ENCODE measurements around the gene LAMA5. TPM values are rescaled to one million over a fixed set of nuclear protein-coding genes. Genes with fewer than 3 reads are reported as not detected.

LAMA5 gene
- polyA plus RNA-seq, 1 of the 3 experiments (the other 2 are of a cell fraction): 27.2 TPM

DNA sequence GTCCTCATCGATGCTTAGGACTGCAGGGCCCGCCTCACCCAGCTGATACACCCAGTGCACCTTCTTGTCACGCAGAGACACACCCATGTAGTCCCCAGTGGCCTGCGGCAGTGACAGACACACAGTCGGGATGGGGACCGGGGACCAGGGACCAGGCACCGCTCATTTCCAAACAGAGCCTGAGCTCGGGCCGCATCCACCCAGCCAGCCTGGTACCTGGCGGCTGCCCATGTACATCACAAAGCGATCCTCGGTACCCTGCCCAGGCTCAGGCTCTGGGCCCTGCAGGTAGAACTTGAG is 52.8 kb downstream of the LAMA5 start:
- H3K27ac ChIP-seq (ENCODE audit: low read depth in 2 of 2, low read length in 1 of 2): no peak overlapping the region
- no peak overlapping the region for H3K4me2 ChIP-seq
- H4K20me1 ChIP-seq (ENCODE audit: insufficient read depth): no peaks in the 10 kb centered on the region
- no peaks in the 10 kb centered on the region for H3K27me3 ChIP-seq (ENCODE audit: insufficient read depth)
- TF ChIP-seq TCF12 (IDR thresholded peaks at IDR 0.05) (no peak), SMC3 (IDR thresholded peaks at IDR 0.05; ENCODE audit: low read depth, low read length) (no peak), SIN3A (IDR thresholded peaks at IDR 0.05; ENCODE audit: borderline replicate concordance, low read depth, low read length) (no peak), NFIC (IDR thresholded peaks at IDR 0.05; ENCODE audit: borderline replicate concordance) (no peak), POLR2AphosphoS5 (IDR thresholded peaks at IDR 0.05; ENCODE audit: low read depth, low read length) (no peak), JUND (IDR thresholded peaks at IDR 0.05) (no peak)
- TF ChIP-seq, protein P1, sequence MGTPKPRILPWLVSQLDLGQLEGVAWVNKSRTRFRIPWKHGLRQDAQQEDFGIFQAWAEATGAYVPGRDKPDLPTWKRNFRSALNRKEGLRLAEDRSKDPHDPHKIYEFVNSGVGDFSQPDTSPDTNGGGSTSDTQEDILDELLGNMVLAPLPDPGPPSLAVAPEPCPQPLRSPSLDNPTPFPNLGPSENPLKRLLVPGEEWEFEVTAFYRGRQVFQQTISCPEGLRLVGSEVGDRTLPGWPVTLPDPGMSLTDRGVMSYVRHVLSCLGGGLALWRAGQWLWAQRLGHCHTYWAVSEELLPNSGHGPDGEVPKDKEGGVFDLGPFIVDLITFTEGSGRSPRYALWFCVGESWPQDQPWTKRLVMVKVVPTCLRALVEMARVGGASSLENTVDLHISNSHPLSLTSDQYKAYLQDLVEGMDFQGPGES (IDR thresholded peaks at IDR 0.05; ENCODE audit: low read depth, low read length): no peak
- TF ChIP-seq, protein P2, sequence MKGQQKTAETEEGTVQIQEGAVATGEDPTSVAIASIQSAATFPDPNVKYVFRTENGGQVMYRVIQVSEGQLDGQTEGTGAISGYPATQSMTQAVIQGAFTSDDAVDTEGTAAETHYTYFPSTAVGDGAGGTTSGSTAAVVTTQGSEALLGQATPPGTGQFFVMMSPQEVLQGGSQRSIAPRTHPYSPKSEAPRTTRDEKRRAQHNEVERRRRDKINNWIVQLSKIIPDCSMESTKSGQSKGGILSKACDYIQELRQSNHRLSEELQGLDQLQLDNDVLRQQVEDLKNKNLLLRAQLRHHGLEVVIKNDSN (IDR thresholded peaks at IDR 0.05; ENCODE audit: borderline replicate concordance, low read depth): no peak
- TF ChIP-seq, protein P3, sequence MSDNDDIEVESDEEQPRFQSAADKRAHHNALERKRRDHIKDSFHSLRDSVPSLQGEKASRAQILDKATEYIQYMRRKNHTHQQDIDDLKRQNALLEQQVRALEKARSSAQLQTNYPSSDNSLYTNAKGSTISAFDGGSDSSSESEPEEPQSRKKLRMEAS (IDR thresholded peaks at IDR 0.05; ENCODE audit: low read depth): no peak
- TF ChIP-seq, protein P4, sequence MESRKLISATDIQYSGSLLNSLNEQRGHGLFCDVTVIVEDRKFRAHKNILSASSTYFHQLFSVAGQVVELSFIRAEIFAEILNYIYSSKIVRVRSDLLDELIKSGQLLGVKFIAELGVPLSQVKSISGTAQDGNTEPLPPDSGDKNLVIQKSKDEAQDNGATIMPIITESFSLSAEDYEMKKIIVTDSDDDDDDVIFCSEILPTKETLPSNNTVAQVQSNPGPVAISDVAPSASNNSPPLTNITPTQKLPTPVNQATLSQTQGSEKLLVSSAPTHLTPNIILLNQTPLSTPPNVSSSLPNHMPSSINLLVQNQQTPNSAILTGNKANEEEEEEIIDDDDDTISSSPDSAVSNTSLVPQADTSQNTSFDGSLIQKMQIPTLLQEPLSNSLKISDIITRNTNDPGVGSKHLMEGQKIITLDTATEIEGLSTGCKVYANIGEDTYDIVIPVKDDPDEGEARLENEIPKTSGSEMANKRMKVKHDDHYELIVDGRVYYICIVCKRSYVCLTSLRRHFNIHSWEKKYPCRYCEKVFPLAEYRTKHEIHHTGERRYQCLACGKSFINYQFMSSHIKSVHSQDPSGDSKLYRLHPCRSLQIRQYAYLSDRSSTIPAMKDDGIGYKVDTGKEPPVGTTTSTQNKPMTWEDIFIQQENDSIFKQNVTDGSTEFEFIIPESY (IDR thresholded peaks at IDR 0.05; ENCODE audit: borderline replicate concordance, low read depth): no peak
- ChIA-PET POLR2A (no interaction called here), CTCF (interaction anchor here (2.9 kb wide), 1 partner anchor 11 kb away, joined by 13 read pairs; the partner anchor contains the start of gene ADRM1)
- H3K9me2 ChIP-seq: no peaks in the 10 kb centered on the region
- peaks cover 0 to 81% of the 10 kb centered on the region in 2 experiments for H3K36me3 ChIP-seq (replicated peaks in 1 of 2; ENCODE audit: control insufficient read depth in 1 of 2, insufficient read depth in 2 of 2, low read length in 1 of 2)
- no peak overlapping the region for H3K9ac ChIP-seq
- no peak overlapping the region for H2AFZ ChIP-seq (ENCODE audit: low read depth)
- no peaks in the 10 kb centered on the region for H3K79me2 ChIP-seq (ENCODE audit: insufficient read depth)
- WGBS (ENCODE audit: low lambda C conversion rate): 100% methylated on average over 1 of the region's 12 CpGs
- H3K9me3 ChIP-seq: no peaks in the 10 kb centered on the region
- no peaks in the 10 kb centered on the region for H3K4me1 ChIP-seq (ENCODE audit: control insufficient read depth in 1 of 2, insufficient read depth in 2 of 2, low read depth in 1 of 2, low read length in 1 of 2)
- no peak for DNase-seq
- no peaks in the 10 kb centered on the region for H3F3A ChIP-seq (replicated peaks; ENCODE audit: insufficient read depth)
- no peak overlapping the region for H3K4me3 ChIP-seq (ENCODE audit: low read depth in 2 of 2, low read length in 1 of 2)

DNA sequence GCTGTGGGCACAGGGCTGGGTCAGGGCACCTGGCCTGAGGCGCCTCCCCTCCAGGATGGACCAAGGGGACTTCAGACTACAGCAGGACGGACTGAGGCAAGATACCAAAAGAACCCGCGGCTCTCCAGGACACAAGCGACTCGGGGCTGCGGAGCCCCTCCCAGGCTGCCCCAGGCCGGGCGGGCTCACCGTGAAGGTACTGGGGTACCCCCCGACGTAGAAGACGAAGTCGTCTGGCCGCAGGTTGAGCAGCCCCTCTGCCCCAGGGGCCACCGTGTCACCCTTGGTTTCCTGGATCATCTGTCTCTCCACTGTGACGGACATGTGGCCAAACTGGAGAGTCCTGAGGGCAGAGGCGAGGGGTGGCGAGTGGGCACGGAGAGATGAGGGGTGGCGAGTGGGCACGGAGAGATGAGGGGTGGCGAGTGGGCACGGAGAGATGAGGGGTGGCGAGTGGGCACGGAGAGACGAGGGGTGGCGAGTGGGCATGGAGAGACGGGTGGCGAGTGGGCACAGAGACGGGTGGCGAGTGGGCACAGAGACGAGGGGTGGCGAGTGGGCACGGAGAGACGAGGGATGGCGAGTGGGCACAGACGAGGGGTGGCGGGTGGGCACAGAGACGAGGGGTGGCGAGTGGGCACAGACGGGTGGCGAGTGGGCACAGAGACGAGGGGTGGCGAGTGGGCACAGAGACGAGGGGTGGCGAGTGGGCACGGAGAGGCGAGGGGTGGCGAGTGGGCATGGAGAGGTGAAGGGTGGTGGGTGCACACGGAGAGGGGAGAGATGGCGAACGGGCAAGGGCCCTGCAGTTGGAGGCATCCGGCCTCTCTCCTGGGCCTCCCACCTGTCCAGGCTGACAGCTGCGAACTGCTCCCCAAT is 53.4 kb downstream of the LAMA5 start:
- no peak overlapping the region for H3K9ac ChIP-seq
- CTCF ChIA-PET: interaction anchor here (2.9 kb wide), 1 partner anchor 11 kb away, joined by 13 read pairs; the partner anchor contains the start of gene ADRM1
- no peaks in the 10 kb centered on the region for H3K79me2 ChIP-seq (ENCODE audit: insufficient read depth)
- H3K4me3 ChIP-seq (ENCODE audit: low read depth in 2 of 2, low read length in 1 of 2): no peak overlapping the region
- no peaks in the 10 kb centered on the region for H3K4me1 ChIP-seq (ENCODE audit: control insufficient read depth in 1 of 2, insufficient read depth in 2 of 2, low read depth in 1 of 2, low read length in 1 of 2)
- no peak overlapping the region for H3K4me2 ChIP-seq
- H3K36me3 ChIP-seq (replicated peaks in 1 of 2; ENCODE audit: control insufficient read depth in 1 of 2, insufficient read depth in 2 of 2, low read length in 1 of 2): peaks cover 0 to 82% of the 10 kb centered on the region in 2 experiments
- H4K20me1 ChIP-seq (ENCODE audit: insufficient read depth): 0 out of 2 replicates have a peak, but pooled peaks cover under 1% of the 10 kb centered on the region
- 93% methylated on average over 54 of the region's 55 CpGs for WGBS (ENCODE audit: low lambda C conversion rate)
- H3K9me2 ChIP-seq: no peaks in the 10 kb centered on the region
- H3K27me3 ChIP-seq (ENCODE audit: insufficient read depth): no peaks in the 10 kb centered on the region
- TF ChIP-seq FOSL2 (IDR thresholded peaks at IDR 0.05; ENCODE audit: borderline replicate concordance, low read depth): no peak
- TF ChIP-seq RAD21 (IDR thresholded peaks at IDR 0.05; ENCODE audit: low read length): no peak
- TF ChIP-seq ELF1 (IDR thresholded peaks at IDR 0.05): no peak
- no peak for DNase-seq
- peaks cover 5% of the 10 kb centered on the region for H3F3A ChIP-seq (replicated peaks; ENCODE audit: insufficient read depth)
- no peaks in the 10 kb centered on the region for H3K9me3 ChIP-seq
- H2AFZ ChIP-seq (ENCODE audit: low read depth): no peak overlapping the region
- no peak overlapping the region for H3K27ac ChIP-seq (ENCODE audit: low read depth in 2 of 2, low read length in 1 of 2)
- POLR2A ChIA-PET: no interaction called here
